OCI-LY7 (cell line): ENCODE results near the gene TNKS2. TPM values are rescaled to one million over a fixed set of nuclear protein-coding genes. Genes with fewer than 3 reads are reported as not detected.
A peak's percentile ranks its signal among the peaks of the same experiment; 100 is the strongest.

Experiments
- BruUV-seq: library from RNA; stranded (reverse); fragments of 400-500 nt; replicated peaks from 2 replicates; lab custom pipeline; 2021; lab: Mats Ljungman, UMichigan
- CTCF ChIA-PET: fragments of 300-600 bp; sonication (Branson Sonifier 250); formaldehyde crosslinking; loops from one replicate; lab custom pipeline; 2022; ENCODE audit warnings: antibody characterized with exemption; ENCODE audit not compliant: unreplicated experiment; lab: Charles Lee
- POLR2A ChIA-PET: fragments of 300-600 bp; sonication (Branson Sonifier 250); formaldehyde crosslinking; loops from one replicate; lab custom pipeline; 2022; ENCODE audit warnings: antibody characterized with exemption; lab: Charles Lee
- DNase-seq: peaks from one replicate; pipeline ENCODE4 v3.0.0-alpha.2; 2015; ENCODE audit warnings: low spot score
- H2AFZ ChIP-seq: fragments of 200-600 bp; sonication (generic), shearing (Covaris generic); 2 replicates; pipeline ENCODE4 v1.6.1; 2014; ENCODE audit warnings: mild to moderate bottlenecking, antibody characterized with exemption, low read length, moderate library complexity
- H3K27ac ChIP-seq: fragments of 200-600 bp; sonication (generic); 2 replicates; pipeline ENCODE4 v1.5.1; 2014; ENCODE audit warnings: mixed run types, low read depth, mild to moderate bottlenecking, moderate library complexity, low read length, inconsistent platforms; ENCODE audit not compliant: poor library complexity, severe bottlenecking
- H3K36me3 ChIP-seq: fragments of 200-600 bp; sonication (generic); 2 replicates; pipeline ENCODE4 v1.6.1; 2014; ENCODE audit warnings: mild to moderate bottlenecking, antibody characterized with exemption, low read length, moderate library complexity, mixed read lengths; ENCODE audit not compliant: insufficient read depth
- H3K4me1 ChIP-seq: fragments of 200-600 bp; sonication (generic); 2 replicates; pipeline ENCODE4 v1.5.1; 2014; ENCODE audit warnings: mild to moderate bottlenecking, low read length; ENCODE audit not compliant: insufficient read depth, poor library complexity, severe bottlenecking
- H3K4me2 ChIP-seq: fragments of 200-600 bp; sonication (generic); 2 replicates; pipeline ENCODE4 v1.6.1; 2014; ENCODE audit warnings: mild to moderate bottlenecking, low read length
- H3K4me3 ChIP-seq: fragments of 200-600 bp; sonication (generic); 2 replicates; pipeline ENCODE4 v1.5.1; 2014; ENCODE audit warnings: mild to moderate bottlenecking, low read depth, low read length; ENCODE audit not compliant: poor library complexity, severe bottlenecking
- H3K79me2 ChIP-seq: fragments of 200-600 bp; sonication (generic); 2 replicates; pipeline ENCODE4 v1.6.1; 2016; ENCODE audit warnings: low read depth, mild to moderate bottlenecking, low read length, moderate library complexity, mixed read lengths; ENCODE audit not compliant: insufficient read depth
- H3K9me2 ChIP-seq: fragments of 200-600 bp; sonication (generic); 2 replicates; pipeline ENCODE4 v1.6.1; 2016; ENCODE audit warnings: mild to moderate bottlenecking, low read length, mixed read lengths; ENCODE audit not compliant: insufficient read depth
- H3K9me3 ChIP-seq: fragments of 200-600 bp; sonication (generic); 2 replicates; pipeline ENCODE4 v1.6.1; 2014; ENCODE audit warnings: mild to moderate bottlenecking, mixed run types, low read length, mixed read lengths
- H4K20me1 ChIP-seq: fragments of 200-600 bp; sonication (generic); 2 replicates; pipeline ENCODE4 v1.6.1; 2014; ENCODE audit warnings: mild to moderate bottlenecking, antibody characterized with exemption, low read length, moderate library complexity, mixed read lengths; ENCODE audit not compliant: insufficient read depth
- EZH2phosphoT487 ChIP-seq: fragments of 200-600 bp; sonication (generic); IDR thresholded peaks from 2 replicates; pipeline ENCODE4 v1.6.1; 2018; ENCODE audit warnings: low read depth, borderline replicate concordance, mild to moderate bottlenecking, mixed run types, antibody characterized with exemption, low read length, moderate library complexity, mixed read lengths
- intact Hi-C: fragments of 100-400 bp; cut with micrococcal nuclease; formaldehyde crosslinking; loops from one replicate; pipeline ENCODE4 v1.10.0; 2022; ENCODE audit not compliant: unreplicated experiment
- total RNA-seq, 2 experiments: library from RNA; depleted of rRNA in 1 of 2; stranded (reverse); fragments of >200 nt in 1 of 2; shearing (Covaris generic) in 1 of 2; gene quantifications; 2 replicates each; pipeline ENCODE4 v1.2.3, GENCODE V29; 2014 to 2022
- TF ChIP-seq, protein P1 (sequence below): fragments of 200-600 bp; sonication (generic); conservative IDR thresholded peaks from 2 replicates; pipeline ENCODE4 v1.5.1; 2014; ENCODE audit warnings: mild to moderate bottlenecking, antibody characterized with exemption, low read length, moderate library complexity, mixed read lengths

The TNKS2 gene
- total RNA-seq, 2 experiments from 2014 or later: 20.0 to 31.3 TPM

DNA sequence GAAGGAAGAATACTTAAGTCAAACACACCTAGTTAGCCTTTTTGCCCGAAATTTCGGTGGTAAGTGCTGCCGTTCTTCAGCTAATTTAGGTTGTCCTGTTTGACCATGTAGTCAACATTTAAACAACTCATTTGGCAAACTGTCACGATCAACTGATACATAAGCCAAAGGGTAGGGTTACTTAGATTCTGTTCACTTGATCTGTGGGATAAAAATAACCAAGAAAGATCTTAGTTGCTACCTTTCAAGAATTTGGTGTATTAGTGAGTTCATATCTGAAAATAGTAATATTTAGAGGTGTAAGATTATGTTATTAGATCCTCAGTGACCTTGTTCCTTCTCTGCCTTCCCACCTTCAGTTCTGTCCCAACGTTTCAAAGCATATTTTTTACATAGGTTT is 2.0 kb downstream of the TNKS2 start:
- Histone ChIP-seq H3K9me2 (no peaks in the 10 kb centered on the region), H3K4me2 (peak overlapping the region; percentile 96), H3K79me2 (peaks cover 77% of the 10 kb centered on the region), H3K36me3 (peaks cover 55% of the 10 kb centered on the region), H3K27ac (no peak overlapping the region), H3K4me3 (peak overlapping the region; percentile 85), H4K20me1 (peaks cover 24% of the 10 kb centered on the region), H3K4me1 (peaks cover 33% of the 10 kb centered on the region), H3K9me3 (no peaks in the 10 kb centered on the region), H2AFZ (no peak overlapping the region)
- no peak for TF ChIP-seq EZH2phosphoT487
- no peak for DNase-seq
- POLR2A ChIA-PET: interaction anchor here (1.2 to 1.4 kb wide), 4 partner anchors 13 to 124 kb away, joined by 4 to 6 read pairs (median 4); partner anchors contain the start of gene BTAF1
- intact Hi-C loops: no loop called here
- BruUV-seq: TSS peak; percentile 45
- CTCF ChIA-PET: no interaction called here

DNA sequence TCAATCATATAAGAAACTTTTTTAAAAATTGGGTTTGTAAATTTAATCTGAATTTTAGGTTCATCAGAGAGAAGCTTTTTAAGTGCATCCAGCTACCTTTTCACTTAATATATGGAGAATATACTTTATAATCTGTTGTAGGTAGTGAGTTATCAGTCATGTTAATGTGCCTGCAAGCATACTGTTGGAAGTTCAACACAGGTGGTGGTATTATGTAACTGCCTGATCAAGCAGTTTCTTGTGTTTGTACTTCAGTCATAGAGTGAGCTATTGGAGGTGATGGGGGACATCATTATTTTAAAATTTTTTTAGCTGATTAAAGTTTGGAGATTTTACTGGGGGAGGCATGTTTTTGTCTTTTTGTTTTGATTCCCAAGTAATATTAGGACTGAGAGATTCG is 2.5 kb downstream of the TNKS2 start:
- TF ChIP-seq, protein P1, sequence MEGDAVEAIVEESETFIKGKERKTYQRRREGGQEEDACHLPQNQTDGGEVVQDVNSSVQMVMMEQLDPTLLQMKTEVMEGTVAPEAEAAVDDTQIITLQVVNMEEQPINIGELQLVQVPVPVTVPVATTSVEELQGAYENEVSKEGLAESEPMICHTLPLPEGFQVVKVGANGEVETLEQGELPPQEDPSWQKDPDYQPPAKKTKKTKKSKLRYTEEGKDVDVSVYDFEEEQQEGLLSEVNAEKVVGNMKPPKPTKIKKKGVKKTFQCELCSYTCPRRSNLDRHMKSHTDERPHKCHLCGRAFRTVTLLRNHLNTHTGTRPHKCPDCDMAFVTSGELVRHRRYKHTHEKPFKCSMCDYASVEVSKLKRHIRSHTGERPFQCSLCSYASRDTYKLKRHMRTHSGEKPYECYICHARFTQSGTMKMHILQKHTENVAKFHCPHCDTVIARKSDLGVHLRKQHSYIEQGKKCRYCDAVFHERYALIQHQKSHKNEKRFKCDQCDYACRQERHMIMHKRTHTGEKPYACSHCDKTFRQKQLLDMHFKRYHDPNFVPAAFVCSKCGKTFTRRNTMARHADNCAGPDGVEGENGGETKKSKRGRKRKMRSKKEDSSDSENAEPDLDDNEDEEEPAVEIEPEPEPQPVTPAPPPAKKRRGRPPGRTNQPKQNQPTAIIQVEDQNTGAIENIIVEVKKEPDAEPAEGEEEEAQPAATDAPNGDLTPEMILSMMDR: no peak
- no peak for TF ChIP-seq EZH2phosphoT487
- intact Hi-C loops: no loop called here
- peak overlapping the region; percentile 85 for H3K4me3 ChIP-seq
- DNase-seq: peak; percentile 20
- H4K20me1 ChIP-seq: peaks cover 24% of the 10 kb centered on the region
- no peaks in the 10 kb centered on the region for H3K9me2 ChIP-seq
- ChIA-PET CTCF (no interaction called here), POLR2A (interaction anchor here (0.6 to 1.3 kb wide), 4 partner anchors 13 to 556 kb away, joined by 4 to 6 read pairs (median 4); partner anchors contain the start of gene BTAF1)
- H3K9me3 ChIP-seq: no peaks in the 10 kb centered on the region
- no peak overlapping the region for H2AFZ ChIP-seq
- peaks cover 61% of the 10 kb centered on the region for H3K36me3 ChIP-seq
- H3K4me2 ChIP-seq: peak overlapping the region; percentile 96
- no peak overlapping the region for H3K27ac ChIP-seq
- peaks cover 82% of the 10 kb centered on the region for H3K79me2 ChIP-seq
- BruUV-seq: no TSS peak
- peaks cover 32% of the 10 kb centered on the region for H3K4me1 ChIP-seq

DNA sequence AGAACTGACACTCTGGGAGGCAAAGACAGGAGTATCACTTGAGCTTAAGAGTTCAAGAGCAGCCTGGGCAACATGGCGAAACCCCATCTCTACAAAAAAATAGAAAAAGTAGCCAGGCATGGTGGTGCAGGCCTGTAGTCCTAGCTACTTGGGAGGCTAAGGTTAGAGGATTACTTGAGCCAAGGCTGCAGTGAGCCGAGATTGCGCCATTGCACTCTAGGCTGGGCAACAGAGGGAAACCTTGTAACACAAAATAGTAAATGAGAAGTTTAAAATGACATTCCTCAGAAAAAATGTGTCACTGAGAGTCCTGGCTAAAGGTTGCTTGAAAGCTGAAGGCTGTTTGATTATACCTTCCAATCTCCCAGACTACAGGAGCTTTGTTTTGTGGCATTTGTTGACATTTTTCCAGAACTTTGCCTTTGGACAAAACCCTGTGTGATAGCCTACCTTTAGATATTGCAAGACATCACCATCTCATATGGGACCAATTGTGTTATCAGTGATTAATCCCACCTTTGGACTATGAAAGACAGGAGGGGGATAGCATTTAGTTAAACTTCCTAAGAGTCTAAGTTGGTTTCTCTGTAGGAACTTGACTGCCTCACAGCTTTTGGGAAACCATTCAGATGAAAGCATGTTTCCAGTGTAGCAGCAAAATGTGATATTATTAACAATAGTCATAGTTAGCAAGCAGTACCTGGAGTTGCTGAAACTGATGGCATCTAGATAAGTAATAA is 5.3 kb downstream of the TNKS2 start:
- Histone ChIP-seq H4K20me1 (peaks cover 24% of the 10 kb centered on the region), H3K36me3 (peaks cover 80% of the 10 kb centered on the region), H3K79me2 (peaks cover 83% of the 10 kb centered on the region), H3K4me1 (peaks cover 15% of the 10 kb centered on the region), H3K9me2 (no peaks in the 10 kb centered on the region), H3K27ac (no peak overlapping the region), H2AFZ (no peak overlapping the region), H3K4me2 (no peak overlapping the region), H3K9me3 (no peaks in the 10 kb centered on the region), H3K4me3 (no peak overlapping the region)
- DNase-seq: no peak
- POLR2A ChIA-PET: interaction anchor here (1.1 to 1.2 kb wide), 2 partner anchors 11 to 13 kb away, joined by 3 read pairs; no protein-coding TSS in a partner anchor
- no peak for TF ChIP-seq EZH2phosphoT487
- TF ChIP-seq, protein P1: no peak
- intact Hi-C loops: no loop called here
- BruUV-seq: no TSS peak
- CTCF ChIA-PET: no interaction called here
